HL-60 (cell line): ENCODE measurements around the gene ABAT.

Experiments used
- POLR2AphosphoS5 ChIP-seq: IDR thresholded peaks from 2 replicates; pipeline ENCODE4 v1.6.1; 2012; ENCODE audit warnings: low read depth
- TF ChIP-seq, protein P1 (sequence below): IDR thresholded peaks from one replicate; pipeline ENCODE4 v1.5.1; 2011; ENCODE audit warnings: low read length, control low read depth, inconsistent platforms; ENCODE audit not compliant: insufficient read depth

DNA sequence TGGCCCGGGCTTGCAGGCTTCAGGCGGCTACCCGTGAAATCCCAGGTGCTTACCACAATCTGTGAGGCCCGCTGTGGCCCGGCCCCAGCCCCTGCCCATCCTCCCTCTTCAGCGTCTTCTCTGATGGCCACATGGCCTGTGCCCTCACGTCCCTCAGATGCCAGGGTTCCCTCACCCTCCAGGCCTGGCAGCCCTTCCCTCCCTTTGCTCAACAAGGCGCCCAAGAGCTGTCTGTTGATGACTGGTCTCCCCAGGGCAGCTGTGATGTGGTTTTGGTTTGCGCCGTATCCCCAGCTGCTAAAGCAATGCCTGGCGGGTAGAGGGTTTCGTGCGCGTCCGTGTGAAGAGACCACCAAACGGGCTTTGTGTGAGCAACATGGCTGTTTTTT, 158.3 kb downstream of the ABAT start:
- TF ChIP-seq POLR2AphosphoS5: peak; percentile 80
- TF ChIP-seq, protein P1, sequence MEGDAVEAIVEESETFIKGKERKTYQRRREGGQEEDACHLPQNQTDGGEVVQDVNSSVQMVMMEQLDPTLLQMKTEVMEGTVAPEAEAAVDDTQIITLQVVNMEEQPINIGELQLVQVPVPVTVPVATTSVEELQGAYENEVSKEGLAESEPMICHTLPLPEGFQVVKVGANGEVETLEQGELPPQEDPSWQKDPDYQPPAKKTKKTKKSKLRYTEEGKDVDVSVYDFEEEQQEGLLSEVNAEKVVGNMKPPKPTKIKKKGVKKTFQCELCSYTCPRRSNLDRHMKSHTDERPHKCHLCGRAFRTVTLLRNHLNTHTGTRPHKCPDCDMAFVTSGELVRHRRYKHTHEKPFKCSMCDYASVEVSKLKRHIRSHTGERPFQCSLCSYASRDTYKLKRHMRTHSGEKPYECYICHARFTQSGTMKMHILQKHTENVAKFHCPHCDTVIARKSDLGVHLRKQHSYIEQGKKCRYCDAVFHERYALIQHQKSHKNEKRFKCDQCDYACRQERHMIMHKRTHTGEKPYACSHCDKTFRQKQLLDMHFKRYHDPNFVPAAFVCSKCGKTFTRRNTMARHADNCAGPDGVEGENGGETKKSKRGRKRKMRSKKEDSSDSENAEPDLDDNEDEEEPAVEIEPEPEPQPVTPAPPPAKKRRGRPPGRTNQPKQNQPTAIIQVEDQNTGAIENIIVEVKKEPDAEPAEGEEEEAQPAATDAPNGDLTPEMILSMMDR: no peak
